Astrocyte of the spinal cord (primary cell): ENCODE results near the gene DDAH2.

Source experiments
- DNase-seq: peaks from one replicate; pipeline ENCODE4 v3.0.0; 2011; ENCODE audit warnings: low read depth, low spot score
- H3K4me3 ChIP-seq: 2 replicates; pipeline ENCODE4 v1.5.1; 2011; ENCODE audit warnings: low read depth, mild to moderate bottlenecking, low read length, moderate library complexity
- in situ Hi-C: cut with HindIII; loops from 2 replicates; pipeline ENCODE4 v1.10.0; 2017; ENCODE audit warnings: low sequenced_read_pairs
- TF ChIP-seq, protein P1 (sequence below): IDR thresholded peaks from 2 replicates; pipeline ENCODE4 v1.5.1; 2012; ENCODE audit warnings: low read depth, mild to moderate bottlenecking, low read length, inconsistent platforms

DDAH2 gene

DNA sequence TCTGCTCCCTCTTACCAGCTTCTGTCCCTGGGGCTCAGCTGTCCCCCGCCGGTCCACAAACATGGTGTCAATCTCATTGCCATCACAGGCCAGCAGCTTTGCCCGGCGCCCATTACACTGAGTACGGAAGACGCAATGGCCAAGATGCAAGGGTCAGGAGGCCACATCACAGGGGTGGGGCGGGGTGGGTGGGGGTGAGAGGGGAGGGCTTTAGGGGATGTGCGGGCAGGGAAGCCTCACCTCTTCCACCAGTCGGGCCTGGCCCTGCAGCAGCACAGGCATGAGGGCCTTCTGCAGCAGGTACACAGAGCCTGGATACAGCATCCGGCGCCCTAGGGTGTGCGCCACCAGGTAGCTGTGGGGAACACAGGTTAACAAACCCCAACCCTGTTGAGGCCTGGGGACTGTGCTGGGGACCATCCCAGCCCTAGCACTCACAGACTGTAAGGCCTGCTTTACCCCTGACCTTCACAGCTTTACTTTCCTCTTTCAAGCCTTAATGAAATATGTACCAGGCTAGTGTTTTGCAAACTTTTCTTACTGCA is 37.5 kb downstream of the DDAH2 start:
- DNase-seq = no peak
- no peak overlapping the region for H3K4me3 ChIP-seq
- in situ Hi-C loops = no loop called here
- TF ChIP-seq, protein P1, sequence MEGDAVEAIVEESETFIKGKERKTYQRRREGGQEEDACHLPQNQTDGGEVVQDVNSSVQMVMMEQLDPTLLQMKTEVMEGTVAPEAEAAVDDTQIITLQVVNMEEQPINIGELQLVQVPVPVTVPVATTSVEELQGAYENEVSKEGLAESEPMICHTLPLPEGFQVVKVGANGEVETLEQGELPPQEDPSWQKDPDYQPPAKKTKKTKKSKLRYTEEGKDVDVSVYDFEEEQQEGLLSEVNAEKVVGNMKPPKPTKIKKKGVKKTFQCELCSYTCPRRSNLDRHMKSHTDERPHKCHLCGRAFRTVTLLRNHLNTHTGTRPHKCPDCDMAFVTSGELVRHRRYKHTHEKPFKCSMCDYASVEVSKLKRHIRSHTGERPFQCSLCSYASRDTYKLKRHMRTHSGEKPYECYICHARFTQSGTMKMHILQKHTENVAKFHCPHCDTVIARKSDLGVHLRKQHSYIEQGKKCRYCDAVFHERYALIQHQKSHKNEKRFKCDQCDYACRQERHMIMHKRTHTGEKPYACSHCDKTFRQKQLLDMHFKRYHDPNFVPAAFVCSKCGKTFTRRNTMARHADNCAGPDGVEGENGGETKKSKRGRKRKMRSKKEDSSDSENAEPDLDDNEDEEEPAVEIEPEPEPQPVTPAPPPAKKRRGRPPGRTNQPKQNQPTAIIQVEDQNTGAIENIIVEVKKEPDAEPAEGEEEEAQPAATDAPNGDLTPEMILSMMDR = no peak

DNA sequence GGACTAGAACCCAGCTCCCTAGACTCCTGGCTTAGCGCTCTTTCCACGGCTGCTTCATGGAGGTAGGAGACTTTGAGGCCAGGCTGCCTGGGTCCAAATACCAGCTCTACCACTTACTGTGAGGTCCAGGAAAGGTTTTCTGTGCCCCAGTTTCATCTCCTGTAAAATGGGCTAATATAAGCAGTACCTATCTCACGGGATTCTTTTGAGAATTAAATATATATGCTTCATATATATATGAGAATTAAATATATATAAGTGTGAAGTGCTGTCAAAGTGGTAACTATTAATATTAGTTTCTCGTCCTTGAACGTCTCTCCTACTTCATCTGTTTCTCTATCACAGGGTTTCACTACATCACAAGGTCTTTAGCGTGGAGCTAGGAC is 38.0 kb downstream of the DDAH2 start:
- TF ChIP-seq, protein P1 = no peak
- no peak for DNase-seq
- H3K4me3 ChIP-seq = no peak overlapping the region
- in situ Hi-C loops = no loop called here

DNA sequence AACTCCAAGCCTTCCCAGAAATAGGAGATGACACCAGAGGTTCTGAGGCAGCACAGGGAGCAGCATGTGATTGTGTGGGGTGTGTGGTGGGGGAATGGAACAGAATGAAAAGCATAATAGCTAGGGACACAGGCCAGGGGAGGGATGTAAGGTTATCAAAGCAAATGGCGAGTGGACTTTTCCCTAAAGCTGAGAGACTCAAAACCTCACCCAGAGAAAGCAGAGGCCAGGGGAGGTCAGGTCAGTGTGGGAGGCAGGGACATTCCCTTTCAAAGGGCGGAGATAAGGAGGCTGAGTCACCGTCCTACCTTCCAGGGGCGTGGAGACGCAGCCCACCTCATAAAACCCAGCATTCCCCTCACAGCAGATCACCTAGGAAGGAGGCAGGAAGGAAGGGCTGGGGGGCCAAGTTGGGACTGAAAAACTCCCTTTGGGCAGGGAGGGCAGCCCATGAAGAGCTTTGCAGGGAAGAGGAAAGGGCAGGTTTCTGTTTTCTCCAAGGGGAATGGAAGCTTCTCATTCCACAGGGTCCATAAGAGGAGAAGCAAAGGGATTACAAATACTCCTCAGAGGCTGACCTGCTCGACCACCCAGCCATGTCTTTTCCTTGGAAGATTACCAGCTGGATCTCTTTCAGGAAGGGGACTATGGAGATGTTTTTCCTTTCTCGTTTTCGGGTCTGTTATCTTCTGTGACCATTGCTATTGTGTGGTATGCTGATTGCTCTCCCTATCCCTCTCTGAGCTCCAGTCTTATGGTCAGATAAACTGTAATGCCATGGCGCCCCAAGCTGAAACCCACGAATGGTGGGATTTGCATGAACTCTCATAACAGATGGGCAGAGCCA is 38.6 kb downstream of the DDAH2 start:
- in situ Hi-C loops = no loop called here
- no peak for DNase-seq
- TF ChIP-seq, protein P1 = no peak
- no peak overlapping the region for H3K4me3 ChIP-seq

DNA sequence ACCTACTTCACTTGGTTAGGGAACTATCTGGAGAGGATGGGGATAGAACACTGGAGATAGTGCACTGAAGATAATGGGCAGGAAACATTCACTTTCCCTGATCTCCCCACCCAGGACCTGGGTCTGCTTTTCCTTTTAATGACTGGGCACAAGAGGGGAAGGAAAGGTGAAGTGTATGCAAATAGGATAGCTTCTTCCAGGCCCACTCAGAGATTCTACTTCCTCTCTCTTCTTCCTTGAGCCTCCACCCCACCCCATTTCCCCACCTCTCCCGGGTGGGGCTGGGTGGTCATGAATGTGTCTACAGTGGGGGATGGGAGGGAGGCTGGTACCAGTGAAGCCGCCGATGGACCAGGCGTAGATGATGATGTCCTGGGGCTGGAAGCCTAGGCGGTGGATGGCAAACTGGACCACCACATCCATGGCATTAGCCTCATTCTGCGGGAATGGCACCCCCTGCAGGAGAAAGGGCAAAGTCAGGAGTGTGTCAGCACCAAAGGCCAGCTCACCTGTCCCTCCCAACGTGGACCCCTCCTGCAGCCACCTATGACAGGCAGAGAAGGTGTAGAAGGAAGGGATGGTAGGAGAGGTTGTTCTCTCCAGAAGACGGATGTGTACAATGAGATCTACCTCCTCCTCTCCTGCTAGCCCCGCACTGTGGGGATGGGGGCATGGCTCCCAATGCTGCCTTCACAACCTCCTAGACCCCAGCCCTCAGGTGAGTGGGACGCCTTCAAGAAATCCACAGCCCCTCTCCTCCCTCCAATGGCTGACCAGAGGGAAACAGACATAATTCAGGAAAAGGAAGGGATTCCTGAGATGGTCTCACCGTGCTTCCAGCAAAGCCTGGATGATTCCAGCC is 39.6 kb downstream of the DDAH2 start:
- no peak for DNase-seq
- in situ Hi-C loops = no loop called here
- TF ChIP-seq, protein P1 = peak; percentile 57
- H3K4me3 ChIP-seq = no peak overlapping the region

DNA sequence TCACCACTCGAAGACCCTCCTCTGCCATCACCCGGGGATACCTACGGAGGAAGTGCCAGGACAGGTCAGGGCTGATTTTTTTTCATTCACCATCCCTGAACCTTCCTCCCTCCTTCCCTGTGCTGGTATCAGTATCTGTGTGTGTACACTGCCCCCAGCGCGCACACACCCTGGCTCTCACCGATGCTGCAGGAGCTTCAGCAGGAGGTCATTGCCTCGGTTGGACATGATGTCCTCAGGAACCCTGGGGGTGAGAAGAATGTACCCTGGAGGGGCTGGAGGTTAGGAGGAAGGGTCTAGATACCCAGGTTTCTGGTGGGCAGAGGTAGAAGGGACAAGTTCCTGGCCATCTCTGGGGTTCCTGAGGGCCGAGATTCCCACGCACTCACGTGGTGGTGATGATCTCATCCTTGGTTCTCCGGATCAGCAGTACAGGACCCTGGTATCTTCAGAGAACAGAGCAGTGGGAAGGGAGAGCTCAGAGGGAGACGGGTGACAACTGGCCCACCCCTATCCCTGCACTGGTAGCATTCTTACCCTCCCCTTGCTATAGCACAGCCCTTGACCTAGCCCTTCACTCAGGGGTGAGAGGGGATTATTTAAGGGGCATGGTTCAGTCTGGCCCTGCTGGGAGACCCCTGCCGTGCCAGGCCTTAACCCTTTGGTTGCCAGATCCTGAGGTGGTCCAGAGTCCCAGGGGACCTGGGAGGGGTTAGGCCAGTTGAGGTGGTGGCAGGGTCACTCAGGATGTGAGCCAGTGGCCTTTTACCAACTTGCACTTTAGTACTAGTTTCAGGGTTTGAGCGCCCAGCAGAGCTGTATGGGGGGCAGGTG is 41.0 kb downstream of the DDAH2 start:
- TF ChIP-seq, protein P1 = no peak
- DNase-seq = no peak
- no peak overlapping the region for H3K4me3 ChIP-seq
- in situ Hi-C loops = no loop called here

DNA sequence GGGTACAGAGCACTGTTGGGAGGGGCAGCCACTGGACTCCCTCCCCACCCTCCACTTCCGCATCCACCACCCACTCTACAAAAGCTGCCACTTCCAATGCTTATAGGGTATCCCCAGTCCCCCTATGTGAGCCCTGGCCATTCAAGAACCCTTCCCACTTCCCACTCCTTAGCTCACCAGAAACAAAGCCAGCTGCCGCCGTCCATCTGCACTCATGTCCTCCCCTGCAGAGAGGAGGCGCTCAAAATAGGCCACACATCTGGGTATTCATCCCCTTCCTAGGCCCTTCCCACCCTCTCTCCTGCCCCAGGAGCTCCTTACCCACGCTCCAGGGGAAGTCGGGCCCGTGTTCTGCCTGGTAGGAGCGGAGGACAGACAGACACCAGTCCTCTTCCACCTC is 41.8 kb downstream of the DDAH2 start:
- no peak overlapping the region for H3K4me3 ChIP-seq
- no peak for DNase-seq
- TF ChIP-seq, protein P1 = no peak
- in situ Hi-C loops = no loop called here
